DOHH2 (cell line): ENCODE results near the gene TEX51.

Experiments
- H3F3A ChIP-seq: fragments of 200-600 bp; sonication (generic), shearing (Covaris generic); 2 replicates; pipeline ENCODE4 v1.6.0; 2016; ENCODE audit warnings: antibody characterized with exemption, mild to moderate bottlenecking; ENCODE audit not compliant: control insufficient read depth, insufficient read depth
- H3K27ac ChIP-seq: fragments of 200-600 bp; sonication (generic); 2 replicates; pipeline ENCODE4 v1.5.1; 2014; ENCODE audit warnings: low read depth, mild to moderate bottlenecking, low read length, moderate library complexity
- H3K27me3 ChIP-seq: fragments of 200-600 bp; sonication (generic); 2 replicates; pipeline ENCODE4 v1.6.1; 2014; ENCODE audit warnings: mild to moderate bottlenecking, low read length, mixed read lengths; ENCODE audit not compliant: control insufficient read depth
- H3K36me3 ChIP-seq: fragments of 200-600 bp; sonication (generic); 2 replicates; pipeline ENCODE4 v1.6.1; 2014; ENCODE audit warnings: mild to moderate bottlenecking, low read length, moderate library complexity, mixed read lengths; ENCODE audit not compliant: control insufficient read depth
- H3K4me1 ChIP-seq: fragments of 200-600 bp; sonication (generic); 2 replicates; pipeline ENCODE4 v1.6.1; 2014; ENCODE audit warnings: mild to moderate bottlenecking, low read length, mixed read lengths; ENCODE audit not compliant: control insufficient read depth
- H3K4me2 ChIP-seq: fragments of 200-600 bp; sonication (generic); 2 replicates; pipeline ENCODE4 v1.6.0; 2014; ENCODE audit warnings: mild to moderate bottlenecking, low read length, moderate library complexity
- H3K4me3 ChIP-seq: fragments of 200-600 bp; sonication (generic); 2 replicates; pipeline ENCODE4 v1.5.1; 2014; ENCODE audit warnings: mild to moderate bottlenecking, low read length, mixed read lengths
- H3K79me2 ChIP-seq: fragments of 200-600 bp; sonication (generic); 2 replicates; pipeline ENCODE4 v1.6.1; 2014; ENCODE audit warnings: mild to moderate bottlenecking, low read length, mixed read lengths; ENCODE audit not compliant: control insufficient read depth
- H3K9me2 ChIP-seq: fragments of 200-600 bp; sonication (generic); replicated peaks from 2 replicates; pipeline ENCODE4 v1.6.1; 2014; ENCODE audit warnings: mild to moderate bottlenecking, low read length, mixed read lengths; ENCODE audit not compliant: control insufficient read depth
- H3K9me3 ChIP-seq: fragments of 200-600 bp; sonication (generic); 2 replicates; pipeline ENCODE4 v1.6.1; 2014; ENCODE audit warnings: antibody characterized with exemption, low read length, mixed read lengths; ENCODE audit not compliant: control insufficient read depth, insufficient read depth
- H4K20me1 ChIP-seq: fragments of 200-600 bp; sonication (generic); 2 replicates; pipeline ENCODE4 v1.6.0; 2014; ENCODE audit warnings: low read depth, mild to moderate bottlenecking, antibody characterized with exemption, low read length, moderate library complexity; ENCODE audit not compliant: control insufficient read depth, insufficient read depth
- CTCF ChIP-seq: fragments of 200-600 bp; sonication (generic); IDR thresholded peaks from one replicate; pipeline ENCODE4 v1.5.1; 2014; ENCODE audit warnings: antibody characterized with exemption, mild to moderate bottlenecking, low read depth, low read length; ENCODE audit not compliant: poor library complexity, severe bottlenecking
- EZH2phosphoT487 ChIP-seq: fragments of 200-600 bp; sonication (generic); IDR thresholded peaks from 2 replicates; pipeline ENCODE4 v1.6.1; 2017; ENCODE audit warnings: borderline replicate concordance, mild to moderate bottlenecking, antibody characterized with exemption, low read length, moderate library complexity, mixed read lengths

The TEX51 gene

GRCh38 chr2:126895336-126895735, 3.4 kb upstream of the TEX51 start:
- TF ChIP-seq EZH2phosphoT487 (no peak), CTCF (no peak)
- no peak overlapping the region for H3K4me2 ChIP-seq
- no peak overlapping the region for H3K27ac ChIP-seq
- no peaks in the 10 kb centered on the region for H3K36me3 ChIP-seq
- no peaks in the 10 kb centered on the region for H3K9me2 ChIP-seq
- no peaks in the 10 kb centered on the region for H3K79me2 ChIP-seq
- H3K27me3 ChIP-seq: no peaks in the 10 kb centered on the region
- no peaks in the 10 kb centered on the region for H3F3A ChIP-seq
- no peaks in the 10 kb centered on the region for H3K4me1 ChIP-seq
- no peaks in the 10 kb centered on the region for H3K9me3 ChIP-seq
- no peaks in the 10 kb centered on the region for H4K20me1 ChIP-seq
- no peak overlapping the region for H3K4me3 ChIP-seq

- H3K79me2 ChIP-seq: no peaks in the 10 kb centered on the region
- H3K9me2 ChIP-seq: no peaks in the 10 kb centered on the region
- H3K4me3 ChIP-seq: no peak overlapping the region
- no peaks in the 10 kb centered on the region for H4K20me1 ChIP-seq
- no peak overlapping the region for H3K27ac ChIP-seq
- no peaks in the 10 kb centered on the region for H3F3A ChIP-seq
- H3K27me3 ChIP-seq: no peaks in the 10 kb centered on the region
- no peaks in the 10 kb centered on the region for H3K36me3 ChIP-seq
- TF ChIP-seq EZH2phosphoT487 (no peak), CTCF (no peak)
- no peak overlapping the region for H3K4me2 ChIP-seq
- peaks cover 5% of the 10 kb centered on the region for H3K4me1 ChIP-seq
- no peaks in the 10 kb centered on the region for H3K9me3 ChIP-seq
These were observed 2.2 kb upstream of the TEX51 start for GRCh38 chr2:126896471-126896870.

GRCh38 chr2:126899616-126900185, 1.0 kb downstream of the TEX51 start:
- Histone ChIP-seq H3K4me3 (no peak overlapping the region), H3K27me3 (no peaks in the 10 kb centered on the region), H3F3A (peaks cover 3% of the 10 kb centered on the region; the same call in 1 of the 2 replicates), H3K79me2 (no peaks in the 10 kb centered on the region), H3K36me3 (no peaks in the 10 kb centered on the region), H3K9me2 (no peaks in the 10 kb centered on the region), H3K9me3 (0 out of 2 replicates have a peak, but pooled peaks cover 3% of the 10 kb centered on the region), H3K27ac (no peak overlapping the region), H3K4me1 (peaks cover 33% of the 10 kb centered on the region), H4K20me1 (no peaks in the 10 kb centered on the region), H3K4me2 (no peak overlapping the region)
- TF ChIP-seq EZH2phosphoT487 (no peak), CTCF (no peak)
